ENCODE measurements around the gene ZNF197. TPM values are rescaled to one million over a fixed set of nuclear protein-coding genes. Genes with fewer than 3 reads are reported as not detected.

ZNF197 gene
- 32.2 and 33.9 TPM in 2 replicates for total RNA-seq (2013; cell fraction: nucleolus; rRNA removed)
- total RNA-seq (2014; rRNA removed): 10.1 and 12.4 TPM in 2 replicates
- total RNA-seq (2014; rRNA removed; fragmentation: Illumina TruSeq; extraction: Trizol): 16.5 and 16.6 TPM in 2 replicates
- 10.0 and 10.2 TPM in 2 replicates for total RNA-seq (2021)
- 5.2 TPM for polyA plus RNA-seq (2011; ENCODE audit: low read depth)
- polyA plus RNA-seq (2011; rRNA removed): 10.5 and 14.4 TPM in 2 replicates
- 6.6 and 7.6 TPM in 2 replicates for polyA plus RNA-seq (2011; cell fraction: cytosol; rRNA removed)
- polyA plus RNA-seq (2011; cell fraction: nucleus; rRNA removed): 5.9 and 6.2 TPM in 2 replicates
- polyA plus RNA-seq (2012): 8.7 and 9.2 TPM in 2 replicates
- polyA plus RNA-seq (2014; fragmentation: Illumina TruSeq; extraction: Trizol): 14.5 and 15.3 TPM in 2 replicates
- polyA plus RNA-seq (2014; fragmentation: Nextera tagmentation; extraction: Ambion mirVana): 1 to 10 TPM; 3.2 to 4.4 TPM
- 6.7 and 9.4 TPM in 2 replicates for polyA plus RNA-seq (2014; rRNA removed)
- 1 to 10 TPM; 7.6 to 7.8 TPM for polyA plus RNA-seq (2016; fragmentation: Nextera tagmentation; extraction: Ambion mirVana)
- polyA minus RNA-seq (2011; rRNA and poly(A)+ RNA removed): 13.6 and 15.6 TPM in 2 replicates
- 5.7 and 7.7 TPM in 2 replicates for polyA minus RNA-seq (2011; cell fraction: cytosol; rRNA and poly(A)+ RNA removed)
- 7.4 and 10.9 TPM in 2 replicates for polyA minus RNA-seq (2011; cell fraction: nucleus; rRNA and poly(A)+ RNA removed)
- Bru-seq, nascent RNA: percentile 88 among the genes with signal in this experiment
- percentile 81 among the genes with signal in this experiment for BruChase-seq, experiment 1, labeled RNA remaining after a 6-hour chase
- percentile 87 among the genes with signal in this experiment for BruChase-seq, experiment 2, labeled RNA remaining after a 2-hour chase
- long read RNA-seq, experiment 1, partial matches to known transcripts: 0 of 4 reads
- long read RNA-seq, experiment 1, other reads (novel, unspliced or antisense): 2 of 4 reads
- long read RNA-seq, experiment 2, transcript ZNF197-202 (6 exons, 3,275 nt): major isoform, 6 of 26 reads
- long read RNA-seq, experiment 2, partial matches to known transcripts: 0 of 26 reads
- long read RNA-seq, experiment 2, other reads (novel, unspliced or antisense): 18 of 26 reads

DNA sequence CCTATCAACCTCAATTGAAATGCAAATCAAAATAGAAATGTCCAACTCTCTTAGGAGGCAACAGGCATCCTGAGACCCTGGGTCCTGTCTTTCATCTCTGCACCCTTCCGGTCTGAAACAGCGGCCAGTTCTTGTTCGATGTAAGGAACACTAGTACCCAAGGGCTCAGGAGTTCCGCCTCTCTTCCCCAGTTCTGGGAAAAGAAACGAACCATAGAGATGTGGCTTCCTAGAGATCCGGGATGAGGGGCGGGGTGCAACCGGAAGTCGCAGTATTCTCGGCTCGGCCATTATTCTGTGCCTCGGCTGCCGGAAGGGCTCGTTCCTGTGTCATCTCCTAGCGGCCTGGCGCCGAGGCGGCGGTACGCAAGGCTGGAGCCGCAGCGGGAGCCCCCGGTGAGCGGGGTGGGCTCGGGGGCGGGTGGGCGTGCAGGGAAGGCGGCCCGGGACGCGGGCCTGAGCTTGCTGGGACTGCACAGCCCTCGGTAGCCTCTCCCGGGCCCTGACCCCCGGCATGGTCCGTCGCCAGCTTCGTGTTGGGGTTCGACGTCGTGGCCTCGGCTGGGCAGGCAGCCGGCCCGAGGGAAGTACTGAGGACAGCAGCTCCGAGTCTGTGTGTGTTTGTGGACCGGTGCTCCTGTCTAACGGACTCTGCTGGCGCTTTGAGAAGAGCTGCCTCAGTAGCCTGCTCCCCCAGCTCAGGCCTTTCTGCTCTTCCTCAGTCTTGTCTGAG lies at the start of gene ZNF197:
Gene ZNF197 (plus strand): TSS at position 288 of the 732 bp plus-strand sequence. CDS start 4,119 bp downstream, outside the sequence.
- Histone ChIP-seq H3K4me1 (ENCODE audit: control insufficient read depth, insufficient read depth, low read length) (no peaks in the 10 kb centered on the region), H3K27me3 (replicated peaks in 1 of 2; ENCODE audit: control insufficient read depth in 2 of 2, insufficient read depth in 2 of 2, low read length in 1 of 2) (no peaks in the 10 kb centered on the region), H3K79me2 (ENCODE audit: control insufficient read depth, insufficient read depth, low read length) (peaks cover 20% of the 10 kb centered on the region), H3K9ac (ENCODE audit: control insufficient read depth, insufficient read depth, low read length) (peak within 1 kb of the TSS; percentile 97), H3K4me3 (peak within 1 kb of the TSS; percentile 75), H3K4me2 (ENCODE audit: control insufficient read depth, insufficient read depth) (peak within 1 kb of the TSS; percentile 92), H3K36me3 (ENCODE audit: control insufficient read depth in 2 of 2, insufficient read depth in 2 of 2, low read length in 1 of 2) (peaks cover 0 to 4% of the 10 kb centered on the region in 2 experiments; a peak in 1 of 4 replicates), H3K9me3 (replicated peaks; ENCODE audit: control insufficient read depth, insufficient read depth, low read length) (no peaks in the 10 kb centered on the region; the same call in 2 of the 3 replicates), H4K20me1 (ENCODE audit: control insufficient read depth, insufficient read depth) (no peaks in the 10 kb centered on the region), H2AFZ (ENCODE audit: control insufficient read depth, low read depth, low read length) (peak within 1 kb of the TSS; percentile 97), H3K27ac (ENCODE audit: control insufficient read depth, insufficient read depth) (peak within 1 kb of the TSS; percentile 76)
- WGBS (ENCODE audit: insufficient coverage, insufficient replicate concordance, low lambda C conversion rate, missing lambda C conversion rate): 1% methylated on average over 47 of the region's 47 CpGs
- intact Hi-C loops (cut with micrococcal nuclease; ENCODE audit: unreplicated experiment): loop anchor here (1.0 to 5.0 kb wide), 2 partner anchors 23 to 62 kb away; partner anchors contain the start of gene ZNF35
- POLR2A ChIA-PET: interaction anchor here (0.6 to 2.2 kb wide), 4 partner anchors 15 to 104 kb away, joined by 3 to 6 read pairs (median 3); partner anchors contain the start of gene ZNF660
- CTCF ChIA-PET: interaction anchor here (1.6 to 2.2 kb wide), 4 partner anchors 22 to 289 kb away, joined by 3 to 16 read pairs (median 4); no protein-coding TSS in a partner anchor
- peak; percentile 48 for DNase-seq (ENCODE audit: low read depth, low spot score)
- in situ Hi-C loops (cut with MboI): no loop called here
- RAD21 ChIA-PET (ENCODE audit: unreplicated experiment): interaction anchor here (0.7 to 1.2 kb wide), 4 partner anchors 20 to 1295 kb away, joined by 3 to 4 read pairs (median 3); no protein-coding TSS in a partner anchor
- SMC1A ChIA-PET (ENCODE audit: uncharacterized antibody, unreplicated experiment): interaction anchor here (0.7 to 2.2 kb wide), 8 partner anchors 8 to 284 kb away, joined by 3 to 16 read pairs (median 4); partner anchors contain the start of gene ZNF35
- ATAC-seq: peak; percentile 97
- BruUV-seq (replicated peaks): TSS peak; percentile 59
- peak; percentile 80 for FAIRE-seq
- TF ChIP-seq NKRF (conservative IDR thresholded peaks at IDR 0.05) (peak; percentile 29; the same call in 1 of the 2 replicates), KAT2A (conservative IDR thresholded peaks at IDR 0.05; ENCODE audit: control insufficient read depth, low read depth, low read length) (no peak), TCF12 (IDR thresholded peaks at IDR 0.05; ENCODE audit: low read depth, low read length) (0 out of 2 replicates have a peak, but pooled peaks have one; percentile 8), BHLHE40 (IDR thresholded peaks at IDR 0.05; ENCODE audit: borderline replicate concordance in 1 of 2, low read depth in 2 of 2, low read length in 1 of 2) (peak; percentile 16 to 28; a peak in 1 of 4 replicates), POLR2AphosphoS2 (IDR thresholded peaks at IDR 0.05; ENCODE audit: low read depth, low read length) (peak; percentile 61; the same call in 1 of the 2 replicates), SREBF1 (IDR thresholded peaks at IDR 0.05; ENCODE audit: low read length) (0 out of 2 replicates have a peak, but pooled peaks have one; percentile 13), EGR1 (IDR thresholded peaks at IDR 0.05; ENCODE audit: borderline replicate concordance in 1 of 2, low read depth in 2 of 2, low read length in 2 of 2) (peak in 1 of 2 experiments; percentile 27; a peak in 1 of 3 replicates), JUND (IDR thresholded peaks at IDR 0.05; ENCODE audit: low read depth, low read length) (no peak), ESRRA (IDR thresholded peaks at IDR 0.05; ENCODE audit: low read length) (0 out of 2 replicates have a peak, but pooled peaks have one; percentile 74), SMC3 (IDR thresholded peaks at IDR 0.05; ENCODE audit: borderline replicate concordance, low read length) (no peak), RFX5 (IDR thresholded peaks at IDR 0.05; ENCODE audit: low read depth, low read length) (0 out of 2 replicates have a peak, but pooled peaks have one; percentile 21), TAF1 (IDR thresholded peaks at IDR 0.05; ENCODE audit: borderline replicate concordance, low read depth, low read length) (peak; percentile 91), ATF2 (IDR thresholded peaks at IDR 0.05; ENCODE audit: low read length) (no peak), NR2C1 (IDR thresholded peaks at IDR 0.05) (peak; percentile 71), SREBF2 (IDR thresholded peaks at IDR 0.05; ENCODE audit: low read length) (no peak)

Data from GM12878 (cell line).